ENCODE measurements around the gene BICRAL.
"Not testable (repeated sequence)": the region's sequence is repeated elsewhere in the genome, so short reads cannot be mapped to it uniquely, and the experiment has no call there.

BICRAL gene

GRCh38 chr6:42902429-42903263, 120.8 kb downstream of the BICRAL start:
- DNase-seq: not testable (repeated sequence)

DNA sequence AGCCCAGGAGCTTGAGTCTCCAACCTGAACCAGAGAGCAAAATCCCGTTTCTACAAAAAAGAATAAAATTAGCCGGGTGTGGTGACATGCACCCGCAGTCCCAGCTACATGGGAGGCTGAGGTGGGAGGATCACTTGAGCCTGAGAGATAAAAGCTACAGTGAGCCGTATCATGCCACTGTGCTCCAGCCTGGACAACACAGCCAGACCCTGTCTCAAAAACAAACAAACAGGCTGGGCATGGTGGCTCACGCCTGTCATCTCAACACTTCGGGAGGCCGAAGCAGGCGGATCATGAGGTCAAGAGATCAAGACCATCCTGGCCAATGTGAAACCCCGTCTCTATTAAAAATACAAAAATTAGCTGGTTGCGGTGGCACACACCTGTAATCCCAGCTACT, 122.6 kb downstream of the BICRAL start:
- no peak for DNase-seq

GRCh38 chr6:42907336-42907735, 125.5 kb downstream of the BICRAL start:
- DNase-seq: no peak

GRCh38 chr6:42909835-42910234, 128.0 kb downstream of the BICRAL start:
- DNase-seq: peak; percentile 10

GRCh38 chr6:42911171-42912021, 129.5 kb downstream of the BICRAL start:
- no peak for DNase-seq

GRCh38 chr6:42914546-42914945, 132.7 kb downstream of the BICRAL start:
- DNase-seq: no peak

GRCh38 chr6:42915732-42916131, 133.9 kb downstream of the BICRAL start, which contains the start of gene PTCRA:
TSS of gene PTCRA (plus strand) at chr6:42916053. CDS start at chr6:42916070, 17 bp downstream.
- DNase-seq: no peak

DNA sequence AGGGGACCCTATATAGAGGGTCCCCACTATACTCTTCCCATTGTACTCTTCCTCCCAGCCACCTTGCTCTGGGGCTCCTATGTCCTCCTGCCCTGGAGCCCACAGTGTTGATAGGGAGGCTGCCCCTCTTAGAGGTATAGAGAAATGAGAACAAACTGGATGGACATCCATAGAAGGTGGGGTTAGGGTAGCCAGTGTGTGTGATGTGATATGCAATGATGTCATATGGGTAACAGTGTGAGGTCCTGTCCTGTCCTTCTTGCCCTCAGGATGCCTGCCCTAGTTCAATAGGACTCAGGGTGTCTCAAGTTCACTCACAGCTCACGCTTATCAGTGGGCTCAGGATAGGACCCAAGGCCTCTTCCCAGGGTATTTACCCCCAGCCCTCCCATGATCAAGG, 134.4 kb downstream of the BICRAL start:
- no peak for DNase-seq
